Measurements from ENCODE around the gene MAP3K8.

DNA sequence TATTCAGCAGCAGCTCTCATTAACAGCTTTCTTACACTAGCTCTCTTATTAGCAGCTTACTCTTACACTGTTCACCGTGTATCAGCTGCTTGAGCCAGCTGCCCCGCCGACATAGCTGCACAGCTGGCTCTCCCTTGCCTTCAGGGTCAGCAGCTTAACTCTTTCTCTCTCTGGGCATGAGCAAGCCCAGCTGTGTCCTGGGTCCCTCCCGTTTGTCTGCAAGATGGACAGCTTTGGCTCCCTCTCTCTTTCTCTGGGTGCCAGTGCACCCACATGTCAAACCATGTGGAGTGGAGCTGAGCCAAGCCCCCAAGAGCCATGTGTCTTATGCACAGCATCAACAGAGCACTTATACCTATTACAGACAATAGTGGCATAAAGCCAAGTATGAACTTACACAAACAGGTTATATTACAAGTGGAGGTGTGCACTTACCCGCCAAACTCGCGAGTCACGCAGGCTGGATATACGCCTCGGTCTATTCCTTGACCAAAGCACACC is 49.2 kb upstream of the MAP3K8 start:
- TF ChIP-seq TAF1 (IDR thresholded peaks at IDR 0.05; ENCODE audit: low read depth, low read length) (no peak), POLR2A (IDR thresholded peaks at IDR 0.05; ENCODE audit: control extremely low read depth in 1 of 2, low read depth in 2 of 2, low read length in 2 of 2) (no peak), EP300 (IDR thresholded peaks at IDR 0.05; ENCODE audit: borderline replicate concordance in 1 of 2, low read depth in 2 of 2, low read length in 2 of 2) (no peak), TEAD4 (IDR thresholded peaks at IDR 0.05; ENCODE audit: low read depth, low read length) (no peak), YY1 (IDR thresholded peaks at IDR 0.05; ENCODE audit: low read depth, low read length) (no peak)
- TF ChIP-seq, protein P1, sequence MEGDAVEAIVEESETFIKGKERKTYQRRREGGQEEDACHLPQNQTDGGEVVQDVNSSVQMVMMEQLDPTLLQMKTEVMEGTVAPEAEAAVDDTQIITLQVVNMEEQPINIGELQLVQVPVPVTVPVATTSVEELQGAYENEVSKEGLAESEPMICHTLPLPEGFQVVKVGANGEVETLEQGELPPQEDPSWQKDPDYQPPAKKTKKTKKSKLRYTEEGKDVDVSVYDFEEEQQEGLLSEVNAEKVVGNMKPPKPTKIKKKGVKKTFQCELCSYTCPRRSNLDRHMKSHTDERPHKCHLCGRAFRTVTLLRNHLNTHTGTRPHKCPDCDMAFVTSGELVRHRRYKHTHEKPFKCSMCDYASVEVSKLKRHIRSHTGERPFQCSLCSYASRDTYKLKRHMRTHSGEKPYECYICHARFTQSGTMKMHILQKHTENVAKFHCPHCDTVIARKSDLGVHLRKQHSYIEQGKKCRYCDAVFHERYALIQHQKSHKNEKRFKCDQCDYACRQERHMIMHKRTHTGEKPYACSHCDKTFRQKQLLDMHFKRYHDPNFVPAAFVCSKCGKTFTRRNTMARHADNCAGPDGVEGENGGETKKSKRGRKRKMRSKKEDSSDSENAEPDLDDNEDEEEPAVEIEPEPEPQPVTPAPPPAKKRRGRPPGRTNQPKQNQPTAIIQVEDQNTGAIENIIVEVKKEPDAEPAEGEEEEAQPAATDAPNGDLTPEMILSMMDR (IDR thresholded peaks at IDR 0.05; ENCODE audit: control extremely low read depth in 1 of 3, insufficient read depth in 1 of 3, low read depth in 1 of 3, low read length in 3 of 3) = peak; percentile 66 to 78 (median 71)
- TF ChIP-seq, protein P2, sequence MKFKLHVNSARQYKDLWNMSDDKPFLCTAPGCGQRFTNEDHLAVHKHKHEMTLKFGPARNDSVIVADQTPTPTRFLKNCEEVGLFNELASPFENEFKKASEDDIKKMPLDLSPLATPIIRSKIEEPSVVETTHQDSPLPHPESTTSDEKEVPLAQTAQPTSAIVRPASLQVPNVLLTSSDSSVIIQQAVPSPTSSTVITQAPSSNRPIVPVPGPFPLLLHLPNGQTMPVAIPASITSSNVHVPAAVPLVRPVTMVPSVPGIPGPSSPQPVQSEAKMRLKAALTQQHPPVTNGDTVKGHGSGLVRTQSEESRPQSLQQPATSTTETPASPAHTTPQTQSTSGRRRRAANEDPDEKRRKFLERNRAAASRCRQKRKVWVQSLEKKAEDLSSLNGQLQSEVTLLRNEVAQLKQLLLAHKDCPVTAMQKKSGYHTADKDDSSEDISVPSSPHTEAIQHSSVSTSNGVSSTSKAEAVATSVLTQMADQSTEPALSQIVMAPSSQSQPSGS (IDR thresholded peaks at IDR 0.05; ENCODE audit: low read length) = no peak

Data from H1 (cell line).